Fibroblast of skin of back (primary cell): ENCODE measurements around the gene ATP2C2.
"Not testable (repeated sequence)": the region's sequence is repeated elsewhere in the genome, so short reads cannot be mapped to it uniquely, and the experiment has no call there.

Experiments used
- DNase-seq: peaks from one replicate; pipeline ENCODE4 v3.0.0-alpha.2; 2013

The ATP2C2 gene

DNA sequence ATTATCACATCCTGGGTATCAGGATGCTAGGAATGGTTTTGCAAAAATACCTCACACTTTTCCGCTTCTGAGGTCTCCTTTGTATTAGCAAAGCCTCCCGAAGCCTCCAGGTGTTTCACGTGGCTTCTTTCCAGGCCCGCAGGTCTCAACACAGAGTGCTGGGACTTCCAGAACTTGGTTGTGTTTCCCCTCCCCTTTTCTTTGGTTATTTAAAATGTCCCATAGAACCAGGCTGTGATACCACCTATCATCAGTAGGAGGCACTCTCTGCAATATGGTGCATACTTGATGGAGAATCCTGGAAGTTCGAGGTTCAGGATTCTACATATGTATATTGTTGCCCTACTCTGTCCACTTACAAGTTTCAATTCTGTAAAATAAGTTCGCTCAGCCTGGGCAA lies 28.8 kb downstream of the ATP2C2 start:
- DNase-seq = no peak

DNA sequence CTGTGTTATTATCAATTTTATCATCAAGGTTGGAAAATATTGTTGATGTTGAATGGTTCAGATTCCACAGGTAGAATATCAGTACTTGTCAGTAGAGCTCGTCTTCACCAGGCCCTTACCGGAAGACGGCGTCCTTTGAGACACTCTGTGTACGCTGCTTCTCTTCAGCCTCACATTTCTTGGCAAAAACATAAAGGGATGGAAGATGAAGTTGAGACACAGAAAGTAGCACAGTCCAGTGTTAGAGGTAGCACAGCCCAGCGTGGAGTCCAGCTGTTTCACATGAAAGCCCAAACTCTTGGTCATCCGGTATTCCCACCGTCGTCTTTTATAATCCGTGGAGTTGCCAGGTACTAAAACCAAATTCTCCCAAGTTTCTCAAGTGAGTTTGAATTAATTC lies 30.4 kb downstream of the ATP2C2 start:
- DNase-seq = no peak

GRCh38 chr16:84399912-84400311 lies 31.6 kb downstream of the ATP2C2 start:
- not testable (repeated sequence) for DNase-seq

DNA sequence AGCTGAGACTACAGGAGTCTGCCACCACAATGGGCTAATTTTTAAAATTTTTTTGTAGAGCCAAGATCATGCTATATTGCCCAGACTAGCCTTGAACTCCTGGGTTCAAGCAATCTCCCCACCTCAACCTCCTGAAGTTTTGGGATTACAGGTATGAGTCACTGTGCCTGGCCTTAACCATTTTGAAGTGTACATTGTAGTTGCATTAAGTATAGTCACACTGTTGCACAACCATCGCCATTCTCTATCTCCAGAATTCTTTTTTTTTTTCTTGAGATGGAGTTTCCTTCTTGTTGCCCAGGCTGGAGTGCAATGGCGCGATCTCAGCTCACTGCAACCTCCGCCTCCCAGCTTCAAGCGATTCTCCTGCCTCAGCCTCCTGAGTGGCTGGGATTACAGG lies 35.1 kb downstream of the ATP2C2 start:
- not testable (repeated sequence) for DNase-seq

DNA sequence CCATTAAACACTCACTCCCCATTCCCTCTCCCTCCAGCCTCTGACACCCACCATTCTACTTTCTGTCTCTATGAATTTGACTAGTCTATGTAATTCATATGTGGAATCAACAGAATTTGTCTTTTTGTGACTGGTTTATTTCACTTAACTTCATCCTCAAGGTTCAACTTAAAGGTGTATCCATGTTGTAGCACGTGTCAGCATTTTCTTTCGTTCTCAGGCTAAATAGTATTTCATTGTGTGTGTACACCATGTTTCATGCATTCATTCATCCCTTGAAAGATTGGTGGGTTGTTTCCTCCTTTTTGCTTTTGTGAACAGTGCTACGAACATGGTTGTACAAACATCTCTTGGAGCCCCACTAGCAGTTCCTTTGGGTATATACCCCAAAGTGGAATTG lies 36.0 kb downstream of the ATP2C2 start:
- DNase-seq = no peak

GRCh38 chr16:84404936-84405639 lies 36.8 kb downstream of the ATP2C2 start:
- DNase-seq = no peak

DNA sequence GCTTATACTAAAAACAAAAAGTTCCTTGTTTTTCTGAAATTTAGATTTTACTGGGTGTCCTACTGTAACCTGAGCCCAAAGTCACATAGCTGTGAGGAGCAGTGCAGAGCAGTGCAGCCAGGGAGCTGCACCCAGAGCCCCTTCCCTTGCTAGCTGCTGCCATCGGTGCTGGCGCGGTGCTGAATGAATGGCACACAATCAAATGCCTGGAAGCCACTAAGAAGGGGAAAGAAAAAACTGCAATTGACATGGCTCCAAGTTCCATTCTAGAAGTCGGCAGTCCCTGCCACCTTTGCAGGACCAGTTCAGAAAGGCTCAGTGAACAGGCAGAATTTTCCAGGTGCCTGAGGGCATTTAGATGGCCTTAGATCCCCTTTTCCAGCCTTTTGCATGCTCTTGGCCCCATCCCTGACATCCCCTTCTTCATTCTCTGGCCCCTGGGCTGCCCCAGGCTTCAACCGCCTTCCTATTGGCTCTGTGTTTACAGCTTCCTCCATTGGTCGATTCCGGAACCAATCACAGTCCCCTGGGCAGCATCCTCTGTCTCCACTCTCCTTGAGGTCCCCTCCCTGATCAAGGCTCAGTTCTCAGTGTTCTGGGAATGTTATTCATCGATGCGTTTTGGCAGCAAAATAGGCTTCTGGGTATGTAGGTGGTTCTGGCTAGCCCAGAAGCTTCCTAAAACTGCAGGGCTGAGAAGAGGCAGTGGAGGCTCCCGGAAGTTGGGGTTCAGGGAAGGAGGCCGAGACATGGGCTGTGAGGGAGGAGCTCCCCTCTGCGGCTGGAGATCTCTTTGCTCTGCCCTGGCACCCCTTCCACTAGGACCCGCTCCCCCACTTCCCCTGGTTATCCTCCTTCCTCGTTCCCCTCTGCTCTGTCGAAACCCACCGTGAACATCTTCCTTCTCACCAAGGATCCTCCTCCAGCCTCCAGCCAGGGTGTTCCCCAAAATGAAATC lies 37.9 kb downstream of the ATP2C2 start:
- no peak for DNase-seq

GRCh38 chr16:84407588-84408313 lies 39.4 kb downstream of the ATP2C2 start:
- no peak for DNase-seq

- DNase-seq = no peak
These were observed 40.0 kb downstream of the ATP2C2 start for GRCh38 chr16:84408314-84408690.

DNA sequence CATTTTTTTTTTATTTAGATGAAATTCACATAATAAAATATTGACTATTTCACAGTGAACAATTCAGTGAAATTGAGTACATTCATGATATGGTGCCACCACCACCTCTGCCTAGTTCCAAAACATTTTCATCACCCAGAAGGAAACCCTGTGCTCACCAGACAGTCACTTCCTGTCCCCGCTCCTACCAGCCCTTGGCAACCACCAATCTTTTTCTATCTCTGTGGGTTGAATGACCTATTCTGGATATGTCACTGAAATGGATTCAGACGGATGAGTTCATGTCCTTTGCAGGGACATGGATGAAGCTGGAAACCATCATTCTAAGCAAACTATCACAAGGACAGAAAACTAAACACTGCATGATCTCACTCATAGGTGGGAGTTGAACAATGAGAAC lies 40.5 kb downstream of the ATP2C2 start:
- DNase-seq = no peak

DNA sequence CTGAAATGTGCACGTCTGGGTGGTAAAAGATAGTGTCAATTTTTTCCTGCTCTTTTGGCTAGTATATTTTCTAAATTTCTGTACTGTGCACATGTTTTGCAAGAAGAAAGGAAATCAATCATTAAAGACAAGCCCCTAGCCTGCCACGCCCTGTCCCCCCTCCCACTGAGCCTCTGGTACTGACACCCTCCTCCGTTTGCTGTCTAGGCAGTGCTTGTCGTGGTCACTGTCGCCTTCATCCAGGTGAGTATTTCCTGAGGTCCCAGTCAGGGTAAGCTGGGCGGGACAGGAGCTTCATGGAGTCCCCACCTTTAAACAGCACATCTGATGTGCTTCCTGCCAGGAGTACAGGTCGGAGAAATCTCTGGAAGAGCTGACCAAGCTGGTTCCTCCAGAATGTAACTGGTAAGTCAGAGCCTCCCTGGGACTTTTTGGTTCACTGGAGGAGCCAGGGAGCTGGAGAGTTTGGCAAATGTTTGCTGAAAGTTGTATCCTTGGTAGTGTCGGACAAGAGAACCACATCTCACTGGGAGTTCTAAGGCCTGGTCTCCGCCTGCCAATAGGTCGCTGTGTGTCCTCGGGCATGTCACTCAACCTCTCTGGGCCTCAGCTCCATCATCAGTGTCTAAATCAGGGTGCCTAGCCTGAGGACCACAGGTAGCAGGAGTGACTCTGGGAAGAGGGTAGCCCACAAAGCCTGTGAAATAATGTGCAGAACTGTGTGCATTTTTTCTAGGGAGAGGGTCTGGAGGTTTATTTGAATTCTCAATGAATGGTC lies 42.2 kb downstream of the ATP2C2 start:
- no peak for DNase-seq

DNA sequence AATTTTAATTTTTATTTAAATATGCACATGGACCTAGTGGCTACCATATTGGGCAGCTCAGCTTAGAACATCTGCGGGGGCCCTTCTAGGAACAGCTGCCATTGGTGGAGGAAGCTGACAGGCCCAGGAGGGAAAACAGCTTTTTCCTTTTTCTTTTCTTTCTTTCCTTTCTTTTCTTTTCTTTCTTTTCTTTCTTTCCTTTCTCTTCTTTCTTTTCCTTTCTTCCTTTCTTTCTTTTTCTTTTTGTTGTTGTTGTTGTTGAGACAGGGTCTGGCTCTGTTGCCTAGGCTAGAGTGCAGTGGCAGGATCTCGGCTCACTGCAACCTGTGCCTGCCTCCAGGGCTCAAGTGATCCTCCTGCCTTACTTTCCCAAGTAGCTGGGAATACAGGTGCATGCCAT lies 43.4 kb downstream of the ATP2C2 start:
- DNase-seq = no peak

DNA sequence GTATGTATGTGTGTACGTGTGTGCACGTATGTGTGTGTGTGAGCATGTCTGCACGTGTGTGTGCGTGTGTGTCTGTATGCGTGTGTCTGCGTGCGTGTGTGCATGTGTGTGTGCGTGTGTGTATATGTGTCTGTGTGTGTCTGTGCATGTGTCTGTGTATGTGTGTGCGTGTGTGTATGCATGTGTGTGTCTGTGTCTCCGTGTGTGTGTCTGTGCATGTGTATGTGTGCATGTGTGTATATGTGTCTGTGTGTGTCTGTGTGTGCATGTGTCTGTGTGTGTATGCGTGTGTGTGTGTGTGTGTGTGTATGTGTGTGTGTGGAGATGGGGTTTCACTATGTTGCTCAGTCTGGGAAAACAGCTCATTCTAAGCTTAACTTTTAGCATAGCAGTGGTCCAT lies 43.9 kb downstream of the ATP2C2 start:
- no peak for DNase-seq

- peak; percentile 20 for DNase-seq
These were observed 45.1 kb downstream of the ATP2C2 start for GRCh38 chr16:84413244-84414004.

- no peak for DNase-seq
These were observed 46.5 kb downstream of the ATP2C2 start for GRCh38 chr16:84414789-84415326.

DNA sequence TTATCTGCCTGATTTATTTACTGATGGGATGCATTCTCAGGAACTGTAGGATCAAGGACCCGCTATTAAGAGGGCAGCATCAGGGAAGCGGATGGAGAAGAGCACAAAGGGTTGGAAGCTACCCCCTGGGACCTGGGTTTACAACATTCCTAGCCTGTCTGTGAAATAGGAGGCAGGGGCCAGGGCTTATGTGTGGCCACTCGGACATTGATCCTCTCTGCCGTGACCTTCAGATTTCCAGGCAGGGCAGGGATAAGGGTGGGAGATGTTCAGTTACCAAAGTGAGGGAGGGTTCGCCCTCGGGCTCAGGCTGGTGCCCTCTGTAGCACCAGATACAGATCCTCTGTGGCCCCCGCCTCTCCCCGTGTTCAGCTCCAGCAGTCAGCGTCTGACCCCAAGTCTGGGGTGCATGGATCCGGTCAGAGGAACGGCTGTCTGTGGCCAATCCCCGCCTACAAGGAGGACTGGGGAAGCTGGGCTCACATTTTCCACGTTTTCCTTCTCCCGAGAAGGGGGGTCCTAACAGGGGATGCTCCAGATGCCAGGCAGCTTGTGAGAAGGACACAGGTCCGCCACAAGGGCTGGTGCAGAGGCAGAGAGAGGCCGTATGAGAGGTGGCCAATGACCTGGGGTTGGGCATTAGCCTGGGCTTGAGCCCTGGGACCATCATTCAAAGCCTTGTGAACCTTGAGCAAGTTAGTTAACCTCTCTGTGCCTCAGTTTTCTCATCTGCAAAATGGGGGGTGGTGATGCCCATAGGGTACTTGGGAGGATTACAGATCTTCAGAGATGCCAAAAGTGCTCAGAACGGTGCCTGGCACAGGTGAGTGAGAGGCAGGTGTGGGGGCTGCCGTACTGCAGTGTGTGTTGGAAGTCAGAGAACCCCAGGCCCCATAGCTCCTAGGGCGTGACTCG lies 48.3 kb downstream of the ATP2C2 start:
- no peak for DNase-seq

DNA sequence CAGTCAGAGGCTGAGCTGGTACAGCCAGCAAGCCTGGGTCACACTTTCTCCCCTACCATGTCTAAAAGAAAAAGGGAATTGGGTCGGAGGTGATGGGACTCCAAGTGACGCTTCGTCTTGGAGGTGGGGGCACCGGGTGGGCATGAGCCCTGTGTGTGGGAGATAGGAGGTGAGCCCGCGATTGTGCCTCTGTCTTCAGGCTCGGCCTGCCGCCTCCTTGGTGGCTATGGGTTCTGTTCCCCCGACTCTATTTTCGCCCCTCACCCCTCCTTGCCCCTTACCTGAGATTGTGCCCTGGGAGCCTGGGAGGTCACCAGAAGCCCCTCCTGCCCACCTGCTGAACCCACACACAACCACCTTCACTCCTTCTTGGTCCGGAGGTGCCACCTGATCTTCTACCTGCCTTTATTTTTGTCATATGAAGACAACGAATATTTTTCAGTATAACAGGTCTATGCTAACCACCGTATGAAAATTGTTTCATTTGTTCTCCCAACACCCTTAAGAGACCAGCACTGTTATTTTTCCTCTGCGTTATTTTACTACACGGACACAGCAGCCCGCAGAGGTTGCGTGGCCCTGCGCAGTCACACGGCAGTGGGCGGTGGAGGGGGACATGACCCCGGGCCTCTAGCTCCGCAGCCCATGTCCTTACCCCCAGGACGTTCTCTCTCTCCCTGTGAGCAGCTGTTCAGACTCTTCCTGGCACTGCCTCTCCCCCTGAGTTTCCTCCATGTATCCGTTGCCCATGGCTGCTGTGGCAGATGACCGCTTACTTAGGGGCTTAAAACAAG lies 49.9 kb downstream of the ATP2C2 start:
- DNase-seq = no peak

- DNase-seq = no peak
These were observed 51.4 kb downstream of the ATP2C2 start for GRCh38 chr16:84419730-84420129.

GRCh38 chr16:84420556-84420955 lies 52.2 kb downstream of the ATP2C2 start:
- not testable (repeated sequence) for DNase-seq
